GM23248 (cell line): Measurements from ENCODE around the gene ORAI2.

Source experiments
- EZH2 ChIP-seq: fragments of 200-600 bp; sonication (generic); IDR thresholded peaks from 2 replicates; pipeline ENCODE4 v1.6.1; 2018; ENCODE audit warnings: antibody characterized with exemption, mild to moderate bottlenecking; ENCODE audit not compliant: insufficient read depth, poor library complexity, severe bottlenecking
- EZH2phosphoT487 ChIP-seq: fragments of 200-600 bp; sonication (generic); IDR thresholded peaks from 2 replicates; pipeline ENCODE4 v1.6.1; 2018; ENCODE audit warnings: antibody characterized with exemption, moderate library complexity, mild to moderate bottlenecking, low read depth; ENCODE audit not compliant: insufficient read depth

GRCh38 chr7:102398543-102398942, 34.8 kb upstream of the ORAI2 start:
- TF ChIP-seq EZH2 (no peak), EZH2phosphoT487 (no peak)
